Stimulated activated CD4-positive, alpha-beta T cell treated with anti-CD3 and anti-CD28 coated beads, Interleukin-1b, Interleukin-23, amount 100 ng/mL, for 24 hours (primary cell): ENCODE measurements around the gene CD2BP2.
"Not testable (repeated sequence)": the region's sequence is repeated elsewhere in the genome, so short reads cannot be mapped to it uniquely, and the experiment has no call there.

Experiments
- DNase-seq, 4 experiments: peaks; one replicate each; pipeline ENCODE4 v3.0.0-alpha.2; 2020; ENCODE audit warnings: low read depth in 4 of 4, low spot score in 1 of 4

CD2BP2 gene

DNA sequence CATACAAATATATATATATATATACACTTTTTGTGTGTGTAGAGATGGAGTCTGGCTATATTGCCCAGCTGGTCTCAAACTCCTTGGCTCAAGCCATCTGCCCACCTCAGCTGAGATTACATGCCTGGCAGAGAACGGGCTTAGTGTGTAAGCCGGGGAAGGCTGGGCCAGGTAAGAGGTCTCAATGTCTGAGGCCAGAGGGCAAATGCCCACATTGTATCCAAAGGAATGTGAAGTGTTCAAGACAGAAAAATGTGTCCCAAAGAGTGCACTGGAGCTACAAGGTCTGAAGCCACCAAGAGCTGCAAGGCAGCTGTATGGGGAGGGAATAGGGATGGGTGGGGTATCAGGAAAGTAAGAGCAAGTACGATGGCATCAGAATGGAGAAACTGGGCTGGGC, 8.8 kb downstream of the CD2BP2 start:
- no peak for DNase-seq

GRCh38 chr16:30343491-30343820, 11.7 kb downstream of the CD2BP2 start:
- DNase-seq, result not testable (repeated sequence)

DNA sequence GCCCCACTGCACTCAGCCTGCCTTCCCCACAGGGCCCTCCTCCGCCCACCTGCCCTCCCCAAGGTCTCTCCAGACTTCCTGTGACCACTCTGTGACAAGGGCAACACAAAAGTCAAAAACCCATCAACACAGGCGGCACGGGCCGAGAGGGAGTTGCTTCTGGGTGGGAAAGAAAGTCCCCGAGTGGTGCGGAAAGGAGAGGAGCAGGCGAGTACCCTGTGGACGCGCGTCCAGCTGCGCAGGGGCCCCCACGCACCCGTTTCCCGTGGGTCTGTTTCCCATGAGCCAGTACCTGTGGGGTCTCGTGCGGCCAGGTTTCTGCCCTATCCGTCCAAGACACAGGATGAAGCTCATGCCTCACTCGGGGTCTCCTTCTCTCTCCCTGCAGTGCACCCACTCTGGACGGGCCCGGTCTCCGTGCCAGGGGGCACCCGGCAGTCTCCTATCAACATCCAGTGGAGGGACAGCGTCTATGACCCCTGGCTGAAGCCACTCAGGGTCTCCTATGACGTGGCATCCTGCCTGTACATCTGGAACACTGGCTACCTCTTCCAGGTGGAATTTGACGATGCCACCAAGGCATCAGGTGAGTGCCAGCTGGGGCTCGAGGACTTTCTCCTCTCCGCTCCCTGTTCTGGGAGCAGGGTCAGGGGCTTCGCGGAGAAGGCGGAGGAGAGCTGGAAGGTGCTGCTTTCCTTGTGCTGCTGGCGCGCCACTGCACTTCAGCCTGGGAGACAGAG, 12.2 kb downstream of the CD2BP2 start:
- DNase-seq, result no peak

DNA sequence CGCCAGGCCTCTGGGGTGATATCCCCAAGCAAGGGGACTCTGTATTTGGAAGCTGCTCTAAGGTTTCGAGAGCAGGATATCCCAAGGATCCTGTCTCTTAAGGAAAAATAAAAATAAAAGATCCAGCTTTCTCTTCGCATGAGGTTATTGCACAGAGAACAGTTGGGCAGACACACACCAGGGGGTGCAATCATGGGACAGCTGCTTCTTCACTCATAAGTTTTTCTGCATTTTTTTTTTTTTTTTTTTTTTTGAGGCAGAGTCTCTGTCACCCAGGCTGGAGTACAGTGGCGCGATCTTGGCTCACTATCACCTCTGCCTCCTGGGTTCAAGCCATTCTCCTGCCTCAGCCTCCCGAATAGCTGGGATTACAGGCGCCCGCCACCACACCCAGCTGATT, 13.1 kb downstream of the CD2BP2 start:
- not testable (repeated sequence) for DNase-seq

- DNase-seq, result no peak
Observed at GRCh38 chr16:30340621-30341020, 14.5 kb downstream of the CD2BP2 start.

DNA sequence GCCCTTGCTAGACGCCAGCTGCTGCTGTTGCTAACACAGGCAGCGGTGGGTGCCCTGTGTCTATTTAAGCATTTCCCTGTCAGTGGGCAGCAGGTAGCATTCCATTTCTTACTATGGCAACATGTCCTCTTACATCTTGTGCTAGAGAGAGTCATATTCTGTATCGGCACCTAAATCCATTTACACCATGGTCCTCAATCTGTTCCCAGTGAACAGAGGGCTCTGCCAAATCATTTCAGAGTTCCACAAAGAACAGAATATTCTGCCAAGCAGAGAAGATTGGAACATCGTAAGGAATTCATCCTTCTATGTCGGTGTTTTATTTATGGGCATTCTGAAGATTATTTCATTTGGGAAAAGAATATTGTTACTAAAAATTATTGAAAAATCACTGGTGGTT, 16.4 kb downstream of the CD2BP2 start:
- DNase-seq, result not testable (repeated sequence)

DNA sequence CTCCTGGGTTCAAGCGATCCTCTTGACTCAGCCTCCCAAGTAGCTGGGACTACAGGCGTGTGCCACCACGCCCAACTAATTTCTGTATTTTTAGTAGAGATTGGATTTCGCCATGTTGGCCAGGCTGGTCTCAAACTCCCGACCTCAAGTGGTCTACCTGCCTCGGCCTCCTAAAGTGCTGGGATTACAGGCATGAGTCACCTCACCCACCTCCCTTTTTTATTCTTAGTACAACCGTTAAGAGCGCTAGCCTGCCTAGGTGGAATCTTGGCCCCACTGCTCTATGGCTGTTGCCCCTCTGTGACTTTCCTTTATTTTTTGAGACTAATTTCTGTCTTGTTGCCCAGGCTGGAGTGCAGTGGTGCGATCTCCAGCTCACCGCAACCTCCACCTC, 17.1 kb downstream of the CD2BP2 start:
- not testable (repeated sequence) for DNase-seq

- no peak for DNase-seq
Observed at GRCh38 chr16:30335598-30336474, 19.3 kb downstream of the CD2BP2 start.

- DNase-seq, result peak; percentile 58 to 79 (median 66)
Observed at GRCh38 chr16:30335028-30335597, 20.0 kb downstream of the CD2BP2 start.

- DNase-seq, result peak; percentile 50 to 78 (median 64)
Observed at GRCh38 chr16:30334473-30334989, 20.6 kb downstream of the CD2BP2 start.

- not testable (repeated sequence) for DNase-seq
Observed at GRCh38 chr16:30324220-30324619, 30.9 kb downstream of the CD2BP2 start.

- not testable (repeated sequence) for DNase-seq
Observed at GRCh38 chr16:30318647-30319046, 36.5 kb downstream of the CD2BP2 start.

- DNase-seq, result not testable (repeated sequence)
Observed at GRCh38 chr16:30310937-30311336, 44.2 kb downstream of the CD2BP2 start.

- not testable (repeated sequence) for DNase-seq
Observed at GRCh38 chr16:30309255-30309654, 45.9 kb downstream of the CD2BP2 start.
